ENCODE results near the gene DNASE1L3.

Gene DNASE1L3

DNA sequence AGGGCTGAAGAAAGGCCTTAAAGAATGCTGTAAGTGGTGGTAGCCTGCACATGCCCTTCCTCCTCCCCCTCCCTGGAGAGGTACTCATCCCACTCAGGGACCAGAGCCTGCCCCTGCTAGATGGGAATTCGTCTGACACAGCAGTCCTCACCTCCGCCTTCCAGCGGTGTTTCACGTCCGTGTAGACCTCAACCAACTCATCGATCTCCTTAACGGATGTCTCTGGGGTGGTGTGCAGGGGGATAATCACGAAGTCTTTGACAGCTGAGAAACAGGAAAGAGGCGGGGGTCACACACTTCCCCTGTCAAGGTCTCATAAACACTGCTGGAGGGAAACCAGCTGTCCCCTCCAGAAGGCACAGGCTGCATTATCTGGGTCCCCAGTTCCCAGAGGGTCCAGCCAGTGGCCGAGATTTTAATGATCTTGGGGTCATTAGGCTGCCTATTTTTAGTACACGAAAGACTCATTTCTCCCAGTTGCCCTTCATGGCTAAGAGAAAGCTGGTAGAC lies 9.9 kb downstream of the DNASE1L3 start:
- DNase-seq (ENCODE audit: low read depth in 2 of 2), result no peak

DNA sequence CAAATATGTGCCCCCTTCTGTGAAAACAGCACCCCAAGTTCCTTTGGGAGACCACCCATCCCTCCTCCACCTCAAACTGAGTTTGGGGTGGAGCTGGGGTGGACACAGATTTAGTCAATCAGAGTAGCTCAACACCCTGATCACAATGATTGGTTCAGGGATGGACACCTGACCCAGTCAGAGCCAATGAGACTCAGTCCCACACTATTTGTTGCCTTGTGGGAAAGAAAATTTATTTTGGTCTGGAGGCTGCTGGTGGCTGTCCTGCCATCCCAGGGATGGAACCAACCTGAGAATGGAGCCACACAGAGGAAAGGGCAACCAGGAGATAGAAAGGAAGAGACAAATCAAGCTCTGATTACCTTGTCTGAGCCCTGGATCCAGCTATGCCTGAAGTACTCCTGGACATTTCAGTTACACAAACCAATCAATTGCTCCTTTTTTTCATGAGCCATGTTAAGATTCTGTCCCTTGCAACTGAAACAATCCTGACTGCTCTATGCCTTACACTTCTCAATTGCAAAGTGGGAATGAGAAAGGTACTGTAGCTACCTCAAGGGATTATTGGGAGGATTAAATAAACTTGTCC lies 10.6 kb downstream of the DNASE1L3 start:
- no peak for DNase-seq (ENCODE audit: low read depth in 2 of 2)

DNA sequence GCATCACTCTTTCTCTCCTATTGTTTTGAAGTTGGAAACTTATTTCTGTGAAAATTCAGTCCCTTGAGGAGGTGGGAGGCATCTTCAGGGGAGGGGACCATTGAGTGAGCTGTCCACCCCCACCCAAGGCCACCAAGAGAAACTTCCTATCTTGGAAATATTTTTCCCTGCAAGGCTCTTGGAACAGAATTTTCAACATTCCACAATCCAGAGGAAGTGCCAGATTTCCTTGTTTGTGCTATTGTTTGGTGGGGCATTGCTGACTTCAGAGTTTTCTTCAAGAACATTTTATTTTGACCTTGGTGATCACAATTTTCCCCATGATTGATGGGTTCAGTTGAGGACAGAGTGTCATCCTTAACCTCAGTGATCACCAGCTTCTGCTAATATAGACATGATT lies 12.0 kb downstream of the DNASE1L3 start:
- DNase-seq (ENCODE audit: low read depth in 2 of 2), result no peak

DNA sequence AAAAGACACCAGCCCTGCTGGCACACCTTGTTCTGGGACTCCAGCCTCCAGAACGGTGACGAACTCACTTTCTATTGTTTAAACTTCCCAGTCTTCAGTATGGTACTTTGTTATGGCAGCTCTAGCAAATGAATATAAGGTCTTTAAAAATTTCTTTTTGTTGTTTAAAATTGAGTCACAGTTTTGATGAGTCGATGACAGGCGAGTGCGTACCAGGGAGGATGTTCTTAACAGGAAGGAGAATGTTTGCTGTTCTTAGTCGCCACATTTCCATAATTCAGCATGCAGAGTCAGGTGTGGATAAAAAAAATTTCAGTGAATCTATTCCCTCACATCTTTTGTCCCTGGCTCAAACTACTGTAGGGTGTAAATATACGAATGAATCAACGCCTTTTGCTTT lies 12.4 kb downstream of the DNASE1L3 start:
- DNase-seq (ENCODE audit: low read depth in 2 of 2), result no peak

DNA sequence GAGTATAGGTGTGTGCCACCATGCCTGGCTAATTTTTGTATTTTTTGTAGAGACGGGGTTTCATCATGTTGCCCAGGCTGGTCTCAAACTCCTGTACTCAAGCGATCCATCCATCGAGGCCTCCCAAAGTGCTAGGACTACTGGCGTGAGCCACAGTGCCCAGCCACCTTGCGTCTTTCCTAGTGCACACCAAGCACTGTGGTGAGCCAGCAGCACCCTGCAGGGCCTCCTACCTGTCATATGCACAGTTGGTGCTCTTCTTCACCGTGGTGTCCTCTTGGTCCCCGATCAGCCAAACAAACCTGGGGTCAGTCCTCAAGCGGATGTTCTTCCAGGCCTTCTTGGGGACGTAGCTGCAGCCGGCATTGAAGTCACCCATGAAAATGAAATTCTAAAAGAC lies 13.2 kb downstream of the DNASE1L3 start:
- DNase-seq (ENCODE audit: low read depth in 2 of 2), result no peak

DNA sequence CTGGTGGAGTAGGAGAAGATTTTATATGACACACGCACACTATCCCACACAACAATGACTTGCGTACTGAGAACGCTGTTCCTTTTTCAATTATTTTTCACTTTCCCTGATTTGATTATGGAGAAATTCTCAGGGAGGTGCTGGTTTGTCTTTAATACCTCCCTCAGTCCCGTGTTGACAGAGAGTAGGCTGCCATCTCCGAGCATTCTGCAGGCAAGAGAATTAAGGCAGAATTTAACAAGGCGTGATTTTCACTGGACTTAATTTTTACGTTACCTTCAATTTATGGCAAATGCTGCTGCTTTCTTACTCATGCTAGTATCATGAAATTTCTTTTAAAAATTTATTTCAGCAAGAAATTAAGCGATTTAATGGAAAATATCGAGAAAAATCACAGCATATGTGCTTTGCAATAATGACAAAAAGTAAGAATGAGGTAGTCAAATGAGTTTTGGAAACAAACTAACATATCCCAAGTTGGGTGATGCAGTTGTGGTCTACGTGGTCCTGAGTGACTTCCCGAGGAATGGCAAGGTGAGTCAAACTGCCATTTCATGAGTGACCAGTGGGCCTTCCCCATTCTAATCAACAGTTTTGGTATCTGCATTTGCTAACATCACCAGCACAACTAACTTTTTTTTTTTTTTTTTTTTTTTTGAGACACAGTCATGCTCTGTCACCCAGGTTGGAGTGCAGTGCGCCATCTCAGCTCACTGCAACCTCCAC lies 16.9 kb downstream of the DNASE1L3 start:
- no peak for DNase-seq (ENCODE audit: low read depth in 2 of 2)

DNA sequence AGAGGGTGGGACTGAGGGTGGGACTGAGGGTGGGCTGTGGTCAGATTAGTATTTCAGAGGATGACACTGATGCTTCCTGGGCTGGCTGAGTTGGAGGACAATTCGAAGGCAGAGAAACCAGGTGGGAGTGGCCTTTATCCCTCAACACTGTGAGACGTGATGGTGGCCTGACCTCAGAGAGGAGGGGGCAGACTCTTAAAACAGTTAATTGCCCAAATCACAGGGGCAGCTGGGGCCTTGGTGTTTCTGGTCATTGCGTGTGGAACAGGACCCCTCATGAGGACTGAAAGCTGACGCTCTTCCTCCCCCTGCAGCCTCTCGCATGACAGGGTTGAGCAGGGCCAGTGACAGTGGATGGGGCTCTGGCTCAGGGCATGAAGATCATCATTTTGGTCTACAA lies 18.7 kb downstream of the DNASE1L3 start:
- no peak for DNase-seq (ENCODE audit: low read depth in 2 of 2)

DNA sequence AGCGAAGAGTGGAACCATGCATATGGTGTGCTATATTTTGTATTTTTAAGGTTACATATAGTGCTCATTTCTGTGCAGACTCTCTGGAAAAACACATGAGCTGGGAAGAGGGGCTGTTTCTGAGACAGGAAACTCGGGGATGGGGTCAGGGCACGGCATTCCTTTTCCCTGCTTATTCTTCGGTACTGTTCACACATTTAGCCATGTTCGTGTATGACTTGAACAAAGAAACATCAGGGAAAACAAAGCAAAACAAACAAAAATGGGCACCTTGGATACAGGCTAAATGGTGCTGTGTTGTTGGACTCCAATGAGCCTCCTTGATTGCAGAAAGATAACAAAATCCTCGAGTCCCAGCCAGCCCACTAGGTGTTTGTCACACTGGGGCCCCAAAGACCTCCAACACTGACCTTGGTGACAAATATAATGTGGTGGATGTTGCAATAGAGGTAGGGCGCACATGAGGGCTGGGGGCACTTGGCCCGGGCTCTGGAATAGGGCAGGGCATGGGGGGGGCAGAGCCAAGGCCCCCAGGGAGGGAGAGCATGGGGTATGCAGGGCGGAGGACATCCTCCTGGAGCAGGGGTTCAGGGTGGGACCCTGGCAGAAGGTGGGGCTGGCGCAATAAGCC lies 19.3 kb downstream of the DNASE1L3 start:
- no peak for DNase-seq (ENCODE audit: low read depth in 2 of 2)

DNA sequence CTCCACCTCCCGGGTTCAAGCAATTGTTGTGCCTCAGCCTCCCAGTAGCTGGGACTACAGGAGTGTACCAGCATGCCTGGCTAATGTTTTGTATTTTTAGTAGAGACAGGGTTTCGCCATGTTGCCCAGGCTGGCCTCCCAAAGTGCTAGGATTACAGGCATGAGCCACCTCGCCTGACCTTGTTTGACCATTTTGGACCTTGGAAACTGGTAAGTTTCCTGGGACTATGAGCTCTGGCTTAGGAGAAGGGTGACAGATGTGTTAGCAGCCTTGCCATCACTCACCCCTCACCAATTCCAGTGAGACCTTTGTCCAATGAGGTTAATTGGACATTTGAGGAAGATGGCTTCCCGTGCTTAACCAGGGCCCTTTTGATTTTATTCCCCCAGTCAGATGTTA lies 19.9 kb downstream of the DNASE1L3 start:
- no peak for DNase-seq (ENCODE audit: low read depth in 2 of 2)

DNA sequence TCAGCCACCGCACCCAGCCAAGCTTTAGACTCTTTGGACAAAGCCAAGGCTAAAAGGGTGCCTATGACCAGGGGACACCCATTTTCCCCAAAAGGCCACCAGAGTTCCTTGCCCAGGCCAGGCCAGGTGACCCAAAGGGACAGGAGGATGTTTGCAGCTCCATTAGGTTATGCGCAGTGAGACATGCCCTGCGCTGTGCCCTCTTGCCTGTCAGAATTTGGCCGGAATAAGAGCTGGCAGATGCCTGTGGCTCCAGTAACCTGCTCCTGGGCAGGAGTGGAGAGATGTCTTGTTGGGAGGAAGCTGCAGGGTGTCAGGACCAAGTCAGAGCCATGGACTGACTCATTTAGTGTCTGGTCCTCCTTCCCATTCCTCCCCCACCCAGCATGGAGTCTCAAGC lies 20.5 kb downstream of the DNASE1L3 start:
- DNase-seq (ENCODE audit: low read depth in 2 of 2), result no peak

DNA sequence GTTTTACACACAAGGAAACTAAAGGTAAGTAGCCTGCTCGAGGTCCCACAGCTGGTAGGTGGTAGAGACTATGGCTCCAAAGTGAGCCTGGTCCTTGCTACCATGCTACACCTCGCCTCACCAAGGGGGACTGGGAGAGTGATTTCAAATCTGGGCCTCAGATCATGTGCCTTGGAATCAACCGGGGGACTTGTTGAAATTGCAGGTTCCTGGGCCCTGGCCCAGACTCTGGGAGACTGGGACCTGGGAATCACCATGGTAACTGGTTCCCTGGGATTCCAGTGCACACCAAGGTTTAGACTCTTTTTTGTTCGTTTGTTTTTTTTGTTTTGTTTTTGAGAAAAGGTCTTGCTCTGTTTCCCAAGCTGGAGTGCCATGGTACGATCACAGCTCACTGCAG lies 21.1 kb downstream of the DNASE1L3 start:
- DNase-seq (ENCODE audit: low read depth in 2 of 2), result no peak

DNA sequence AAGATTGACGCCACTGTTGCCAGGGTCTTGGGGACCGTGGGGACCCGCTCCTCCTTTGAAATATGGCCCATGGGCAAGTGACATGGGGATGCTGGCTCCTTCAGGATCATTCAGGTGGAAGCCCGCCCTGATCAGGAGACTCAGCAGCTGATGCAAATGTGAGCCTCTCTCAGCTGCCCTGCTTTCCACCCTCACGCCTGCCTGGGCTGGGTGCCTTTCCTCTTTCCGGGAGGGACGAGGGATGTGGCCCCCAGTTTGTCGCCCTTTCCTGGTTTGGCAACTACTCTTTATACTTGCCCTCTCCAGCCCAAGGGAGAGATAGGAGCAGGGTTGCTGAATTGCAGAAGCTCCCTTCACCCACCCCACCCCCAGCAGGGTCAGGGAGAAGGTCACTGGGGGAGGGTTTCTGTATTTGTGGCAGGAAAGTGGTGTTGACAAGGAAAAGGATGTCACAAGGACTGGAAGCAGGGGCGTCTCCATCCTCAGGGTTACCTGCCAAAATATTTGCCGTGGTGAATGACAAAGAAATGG lies 21.8 kb downstream of the DNASE1L3 start:
- no peak for DNase-seq (ENCODE audit: low read depth in 2 of 2)

DNA sequence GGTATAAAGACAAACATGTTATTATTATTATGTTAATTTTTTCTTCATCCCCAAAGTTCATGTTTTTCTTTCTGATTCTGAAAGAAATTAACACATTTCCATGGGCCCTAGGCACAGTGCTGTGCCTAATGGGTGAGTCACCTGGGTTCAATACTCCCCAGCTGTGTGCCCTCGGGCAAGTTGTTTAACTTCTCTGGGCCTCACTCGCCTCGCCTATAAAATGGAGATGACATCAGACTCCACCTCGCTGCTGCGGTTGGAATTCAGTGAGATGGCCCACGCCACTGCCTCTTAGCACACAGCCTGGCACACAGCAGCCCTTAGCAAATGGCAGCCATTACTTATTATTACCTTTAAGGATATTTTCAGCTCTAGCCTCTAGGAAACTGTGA lies 22.6 kb downstream of the DNASE1L3 start:
- DNase-seq (ENCODE audit: low read depth in 2 of 2), result no peak

DNA sequence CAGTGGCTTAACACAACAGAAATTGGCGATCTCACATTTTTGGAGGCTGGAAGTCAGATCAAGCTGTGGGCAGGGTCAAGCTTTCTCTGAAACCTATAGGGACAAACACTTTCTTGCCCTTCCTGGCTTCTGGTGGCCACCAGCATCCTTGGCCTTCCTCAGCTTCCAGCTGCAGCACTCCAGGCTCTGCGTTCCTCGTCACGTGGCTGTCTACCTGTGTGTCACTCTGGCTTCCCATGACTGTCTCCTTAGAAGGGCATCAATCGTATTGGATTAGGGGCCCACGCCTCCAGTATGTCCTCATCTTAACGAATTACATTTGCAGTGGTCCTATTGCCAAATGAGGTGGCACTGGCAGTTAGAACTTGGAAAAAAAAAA lies 25.8 kb downstream of the DNASE1L3 start:
- no peak for DNase-seq (ENCODE audit: low read depth in 2 of 2)

DNA sequence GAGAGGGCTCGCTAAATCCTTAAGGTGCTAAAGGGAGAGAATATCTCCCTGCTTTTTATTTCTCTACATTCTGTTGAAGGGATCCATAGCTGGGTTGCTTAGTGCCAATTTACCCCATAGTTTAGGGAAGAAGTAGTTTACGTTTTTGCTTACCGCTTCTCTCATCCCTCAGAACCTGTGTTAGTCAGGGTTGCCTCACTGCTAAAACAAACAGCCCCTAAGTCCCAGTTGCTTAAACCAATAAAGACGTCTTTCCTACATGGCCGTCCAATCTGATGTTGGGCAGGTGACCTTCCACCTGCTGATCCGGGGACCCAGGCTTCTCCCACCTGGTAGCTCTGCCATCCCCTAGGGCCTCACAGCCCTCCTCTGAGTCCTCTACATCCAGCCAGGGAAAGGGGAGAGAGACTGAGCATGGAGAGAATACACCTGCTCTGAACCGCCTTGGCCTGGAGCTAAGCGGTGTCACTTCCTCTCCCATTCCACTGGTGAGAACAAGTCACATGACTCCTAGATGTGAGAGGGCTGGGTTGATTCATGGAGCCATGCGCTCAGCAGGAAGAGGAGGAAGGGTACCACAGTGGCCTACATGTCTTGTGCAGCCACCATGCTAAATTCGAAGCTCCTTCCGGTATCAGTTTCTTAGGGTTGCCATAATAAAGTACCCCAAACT lies 26.3 kb downstream of the DNASE1L3 start:
- DNase-seq (ENCODE audit: low read depth in 2 of 2), result no peak

DNA sequence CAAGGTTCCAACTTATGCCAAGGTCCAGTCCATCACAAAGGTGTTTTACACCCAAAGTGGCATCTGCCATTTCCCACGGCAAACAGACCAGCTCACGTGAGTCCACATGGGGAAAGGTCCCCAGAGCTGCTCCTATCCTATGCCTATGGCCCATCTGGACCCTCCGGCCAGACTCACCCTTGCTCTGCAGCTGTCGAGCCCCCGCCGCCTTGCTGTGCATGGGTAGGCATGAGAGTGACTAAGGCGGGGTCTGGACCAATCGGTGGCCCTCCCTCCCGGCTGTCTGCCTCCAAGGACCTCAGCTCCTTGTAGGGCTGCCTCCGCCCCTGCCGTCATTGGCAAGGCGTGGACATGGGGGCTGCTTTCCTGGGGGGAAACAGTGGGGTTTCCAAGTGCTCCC lies 26.9 kb downstream of the DNASE1L3 start:
- DNase-seq (ENCODE audit: low read depth in 2 of 2), result no peak

DNA sequence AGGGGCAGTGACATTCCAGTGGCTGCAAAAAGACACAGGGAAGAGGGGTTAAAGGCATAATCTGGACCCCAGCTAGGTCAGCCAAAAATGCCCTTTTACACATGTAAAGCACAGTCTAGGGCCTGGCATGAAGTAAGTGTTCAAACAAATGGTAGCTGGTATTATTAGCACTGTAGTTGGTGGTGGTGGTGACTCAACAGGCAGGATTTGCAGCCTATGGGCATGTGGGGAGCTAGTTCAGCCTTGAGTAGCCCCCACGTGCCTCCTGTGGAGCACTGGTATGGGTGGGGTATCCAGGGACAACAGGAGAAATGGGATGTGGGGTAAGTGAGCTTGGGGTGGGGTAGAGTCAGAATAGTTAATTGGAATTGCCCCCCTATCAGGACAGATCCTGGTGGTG lies 27.6 kb downstream of the DNASE1L3 start:
- no peak for DNase-seq (ENCODE audit: low read depth in 2 of 2)

DNA sequence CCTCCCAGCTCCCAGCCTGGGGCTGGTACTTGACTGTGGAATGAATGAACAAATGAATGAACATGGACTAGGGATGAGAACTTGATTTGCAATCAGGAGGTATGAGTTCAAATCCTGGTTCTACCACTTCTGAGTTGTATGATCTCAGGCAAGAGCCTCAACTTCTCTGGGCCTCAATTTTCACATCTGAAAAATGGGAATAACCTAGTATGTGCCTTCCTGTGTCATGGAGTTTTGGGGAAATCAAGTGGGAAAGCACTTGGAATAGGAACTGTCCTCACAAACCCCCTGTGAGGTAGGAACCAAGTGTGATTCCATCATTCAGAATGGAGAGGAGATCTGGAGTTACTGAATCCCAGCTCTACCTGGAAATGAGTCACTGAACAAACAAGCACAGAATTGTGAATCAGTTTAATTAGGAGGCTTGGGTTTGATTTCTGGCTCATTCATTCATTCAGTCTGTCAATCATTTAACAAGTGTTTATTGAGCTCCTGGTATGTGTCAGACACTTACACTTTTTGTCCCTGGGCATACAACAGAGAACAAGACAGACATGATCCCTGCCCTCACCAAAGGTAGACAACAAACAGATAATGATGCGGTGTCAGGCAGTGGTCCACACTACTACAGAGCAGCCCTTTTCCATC lies 29.7 kb downstream of the DNASE1L3 start:
- no peak for DNase-seq (ENCODE audit: low read depth in 2 of 2)

DNA sequence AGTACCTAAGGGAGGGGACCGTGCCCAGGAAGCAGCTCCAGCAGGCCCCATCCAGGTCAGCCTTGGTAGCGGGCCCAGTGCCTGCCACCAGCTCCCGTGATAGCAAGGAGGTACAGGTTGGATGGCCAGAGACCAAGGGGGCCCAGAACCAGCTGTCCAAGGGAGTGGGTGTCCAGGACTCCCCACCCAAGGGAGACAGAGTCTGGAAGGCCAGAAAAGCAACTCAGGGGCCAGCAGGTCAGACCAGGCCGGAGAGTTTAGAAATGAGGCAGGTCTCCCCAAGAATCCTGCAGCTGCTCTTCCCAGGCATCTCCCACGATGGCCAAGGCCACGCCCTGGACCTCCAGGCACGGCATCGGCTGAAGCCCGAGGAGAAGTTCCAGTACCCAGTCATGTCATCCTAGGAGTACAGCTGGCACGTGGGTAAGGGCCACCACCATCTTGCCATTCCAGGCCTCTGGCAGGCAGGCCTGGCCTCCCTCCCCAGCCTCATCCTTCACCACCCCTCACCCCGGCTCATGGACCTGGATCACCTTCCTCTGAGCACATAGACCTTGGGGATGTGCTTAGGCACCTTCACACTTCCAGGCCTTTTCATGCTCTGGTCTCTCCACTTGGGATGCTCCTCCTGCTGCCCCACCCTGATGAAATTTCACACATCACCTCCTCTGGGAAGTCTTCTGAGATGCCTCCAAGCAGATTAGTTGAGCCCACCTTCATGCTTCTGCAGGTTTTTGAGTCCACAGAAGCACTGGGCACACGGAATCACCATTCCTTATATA lies 30.5 kb downstream of the DNASE1L3 start:
- DNase-seq (ENCODE audit: low read depth in 2 of 2), result no peak

DNA sequence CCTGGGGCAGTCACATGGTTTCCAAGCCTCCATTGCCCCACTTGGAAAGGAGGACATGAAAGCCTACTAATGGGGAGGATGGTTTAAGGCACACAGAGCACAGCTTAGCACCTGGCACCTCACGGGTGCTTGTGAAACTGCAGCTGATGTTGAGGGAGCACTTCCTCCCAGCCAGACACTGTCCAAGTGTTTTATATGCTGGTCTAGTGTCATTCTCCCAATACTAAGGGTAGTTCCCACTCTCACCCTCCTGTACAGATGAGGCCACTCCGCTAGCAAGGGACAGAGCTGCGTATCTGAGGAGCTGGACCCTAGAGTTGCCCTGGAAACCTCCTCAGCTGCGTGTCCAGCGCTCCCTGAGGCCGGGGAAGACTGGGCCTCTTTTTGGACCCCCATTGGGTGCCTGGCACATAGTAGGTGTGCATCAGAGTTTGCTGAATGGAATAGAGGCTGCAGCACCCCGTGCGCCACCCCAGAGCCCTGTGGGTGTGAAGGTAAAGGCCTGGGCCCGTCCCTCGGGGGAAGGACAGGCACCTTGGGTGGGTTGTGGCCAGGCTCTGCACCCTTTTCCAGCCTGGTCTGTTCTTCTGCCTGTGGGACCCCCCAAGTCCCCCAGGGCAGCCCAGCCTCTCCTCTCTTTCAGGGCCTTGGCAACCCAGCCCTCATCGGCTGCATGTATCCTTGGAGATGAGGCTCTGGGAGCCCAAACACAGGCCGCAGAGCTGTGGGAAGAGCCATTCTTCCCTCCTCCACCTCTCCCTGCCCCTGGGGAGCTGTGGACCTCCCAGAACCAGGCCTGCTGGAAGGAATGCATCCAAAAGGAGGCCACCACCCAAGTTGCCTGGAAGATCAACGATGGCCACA lies 31.3 kb downstream of the DNASE1L3 start:
- DNase-seq (ENCODE audit: low read depth in 2 of 2), result no peak
